Amniotic stem cell (primary cell): Measurements from ENCODE around the gene SUMO1.

ENCODE experiments used
- DNase-seq: peaks from one replicate; lab custom pipeline; 2025; lab: John Stamatoyannopoulos, UW

SUMO1 gene

GRCh38 chr2:202196727-202197126, 41.7 kb downstream of the SUMO1 start:
- no peak for DNase-seq

GRCh38 chr2:202194418-202194817, 44.0 kb downstream of the SUMO1 start:
- DNase-seq, result no peak

- DNase-seq, result no peak
These were observed 44.5 kb downstream of the SUMO1 start for GRCh38 chr2:202193881-202194353.

- no peak for DNase-seq
These were observed 45.1 kb downstream of the SUMO1 start for GRCh38 chr2:202193305-202193704.

GRCh38 chr2:202187570-202187969, 50.8 kb downstream of the SUMO1 start:
- no peak for DNase-seq

GRCh38 chr2:202186641-202187202, 51.7 kb downstream of the SUMO1 start:
- DNase-seq, result no peak

GRCh38 chr2:202185156-202185555, 53.2 kb downstream of the SUMO1 start:
- DNase-seq, result no peak

- DNase-seq, result no peak
These were observed 53.8 kb downstream of the SUMO1 start for GRCh38 chr2:202184557-202184956.

- peak; percentile 63 for DNase-seq
These were observed 59.9 kb downstream of the SUMO1 start for GRCh38 chr2:202178346-202178958.

- no peak for DNase-seq
These were observed 65.8 kb downstream of the SUMO1 start for GRCh38 chr2:202172439-202173211.

GRCh38 chr2:202171241-202171825, 67.1 kb downstream of the SUMO1 start:
- no peak for DNase-seq

GRCh38 chr2:202169832-202170424, 68.5 kb downstream of the SUMO1 start:
- DNase-seq, result no peak

GRCh38 chr2:202169131-202169530, 69.3 kb downstream of the SUMO1 start:
- DNase-seq, result no peak

- no peak for DNase-seq
These were observed 72.5 kb downstream of the SUMO1 start for GRCh38 chr2:202165945-202166344.

GRCh38 chr2:202165208-202165607, 73.2 kb downstream of the SUMO1 start:
- no peak for DNase-seq

GRCh38 chr2:202164411-202164810, 74.0 kb downstream of the SUMO1 start:
- DNase-seq, result no peak

- DNase-seq, result no peak
These were observed 77.1 kb downstream of the SUMO1 start for GRCh38 chr2:202161151-202161835.

- no peak for DNase-seq
These were observed 79.6 kb downstream of the SUMO1 start for GRCh38 chr2:202158796-202159195.

- DNase-seq, result no peak
These were observed 81.0 kb downstream of the SUMO1 start for GRCh38 chr2:202157211-202157990.
